GM23248 (cell line): ENCODE measurements around the gene OR6S1. TPM values are rescaled to one million over a fixed set of nuclear protein-coding genes. Genes with fewer than 3 reads are reported as not detected.

Source experiments
- DNase-seq: peaks from one replicate; pipeline ENCODE4 v3.0.0-alpha.2; 2015
- H2AFZ ChIP-seq: fragments of 200-600 bp; sonication (generic); 2 replicates; pipeline ENCODE4 v1.6.1; 2016; ENCODE audit warnings: antibody characterized with exemption
- H3F3A ChIP-seq: fragments of 200-600 bp; sonication (generic); 2 replicates; pipeline ENCODE4 v1.6.1; 2016; ENCODE audit warnings: mild to moderate bottlenecking, antibody characterized with exemption, mixed run types; ENCODE audit not compliant: insufficient read depth
- H3K27ac ChIP-seq: fragments of 200-600 bp; sonication (generic); 2 replicates; pipeline ENCODE4 v1.5.1; 2016; ENCODE audit warnings: mild to moderate bottlenecking
- H3K27me3 ChIP-seq: fragments of 200-600 bp; sonication (generic); replicated peaks from 2 replicates; pipeline ENCODE4 v1.6.1; 2016; ENCODE audit warnings: mild to moderate bottlenecking; ENCODE audit not compliant: insufficient read depth
- H3K36me3 ChIP-seq: fragments of 200-600 bp; sonication (generic); 2 replicates; pipeline ENCODE4 v1.6.1; 2016; ENCODE audit warnings: low read depth, mild to moderate bottlenecking
- H3K4me1 ChIP-seq: fragments of 200-600 bp; sonication (generic); 2 replicates; pipeline ENCODE4 v1.6.1; 2016; ENCODE audit warnings: mild to moderate bottlenecking; ENCODE audit not compliant: insufficient read depth
- H3K4me2 ChIP-seq: fragments of 200-600 bp; sonication (generic); one replicate; pipeline ENCODE4 v1.6.1; 2016; ENCODE audit warnings: mild to moderate bottlenecking; ENCODE audit not compliant: unreplicated experiment
- H3K4me3 ChIP-seq: fragments of 200-600 bp; sonication (generic); 2 replicates; pipeline ENCODE4 v1.5.1; 2016; ENCODE audit warnings: mild to moderate bottlenecking
- H3K79me2 ChIP-seq: fragments of 200-600 bp; sonication (generic); 2 replicates; pipeline ENCODE4 v1.6.1; 2016; ENCODE audit warnings: mild to moderate bottlenecking; ENCODE audit not compliant: insufficient read depth
- H3K9ac ChIP-seq: fragments of 200-600 bp; sonication (generic); 2 replicates; pipeline ENCODE4 v1.6.1; 2016; ENCODE audit warnings: mild to moderate bottlenecking
- H3K9me2 ChIP-seq: fragments of 200-600 bp; sonication (generic); 2 replicates; pipeline ENCODE4 v1.6.1; 2016; ENCODE audit warnings: mixed run types, mild to moderate bottlenecking, moderate library complexity; ENCODE audit not compliant: insufficient read depth
- H3K9me3 ChIP-seq: fragments of 200-600 bp; sonication (generic); one replicate; pipeline ENCODE4 v1.6.1; 2017; ENCODE audit warnings: low read depth
- H4K20me1 ChIP-seq: fragments of 200-600 bp; sonication (generic); 2 replicates; pipeline ENCODE4 v1.6.0; 2016; ENCODE audit not compliant: insufficient read depth
- EZH2 ChIP-seq: fragments of 200-600 bp; sonication (generic); IDR thresholded peaks from 2 replicates; pipeline ENCODE4 v1.6.1; 2018; ENCODE audit warnings: antibody characterized with exemption, mild to moderate bottlenecking; ENCODE audit not compliant: insufficient read depth, poor library complexity, severe bottlenecking
- EZH2phosphoT487 ChIP-seq: fragments of 200-600 bp; sonication (generic); IDR thresholded peaks from 2 replicates; pipeline ENCODE4 v1.6.1; 2018; ENCODE audit warnings: antibody characterized with exemption, moderate library complexity, mild to moderate bottlenecking, low read depth; ENCODE audit not compliant: insufficient read depth
- WGBS, 2 experiments: methylation state at CpG; one replicate each; pipeline ENCODE4 v1.1.6; 2015 to 2017; ENCODE audit warnings: low lambda C conversion rate in 2 of 2, low coverage in 1 of 2; ENCODE audit errors: missing lambda C conversion rate in 2 of 2; 5-methylcytosine and 5-hydroxymethylcytosine counted together
- in situ Hi-C: fragments of 300-500 bp; cut with MboI; formaldehyde crosslinking; loops from 2 replicates; pipeline ENCODE4 v1.15.0; 2020
- polyA plus RNA-seq: library from polyadenylated mRNA; unstranded; fragments of >200 nt; fragmentation: Nextera tagmentation; extraction: Ambion mirVana; gene quantifications from 2 replicates; pipeline ENCODE4 v1.2.1, GENCODE V29; 2016
- total RNA-seq: library from RNA; depleted of rRNA; stranded (reverse); fragments of >200 nt; shearing (Covaris generic); gene quantifications from 2 replicates; pipeline ENCODE4 v1.2.3, GENCODE V29; 2014

Gene OR6S1
- total and polyA plus RNA-seq, 2 experiments from 2014 or later = not detected

DNA sequence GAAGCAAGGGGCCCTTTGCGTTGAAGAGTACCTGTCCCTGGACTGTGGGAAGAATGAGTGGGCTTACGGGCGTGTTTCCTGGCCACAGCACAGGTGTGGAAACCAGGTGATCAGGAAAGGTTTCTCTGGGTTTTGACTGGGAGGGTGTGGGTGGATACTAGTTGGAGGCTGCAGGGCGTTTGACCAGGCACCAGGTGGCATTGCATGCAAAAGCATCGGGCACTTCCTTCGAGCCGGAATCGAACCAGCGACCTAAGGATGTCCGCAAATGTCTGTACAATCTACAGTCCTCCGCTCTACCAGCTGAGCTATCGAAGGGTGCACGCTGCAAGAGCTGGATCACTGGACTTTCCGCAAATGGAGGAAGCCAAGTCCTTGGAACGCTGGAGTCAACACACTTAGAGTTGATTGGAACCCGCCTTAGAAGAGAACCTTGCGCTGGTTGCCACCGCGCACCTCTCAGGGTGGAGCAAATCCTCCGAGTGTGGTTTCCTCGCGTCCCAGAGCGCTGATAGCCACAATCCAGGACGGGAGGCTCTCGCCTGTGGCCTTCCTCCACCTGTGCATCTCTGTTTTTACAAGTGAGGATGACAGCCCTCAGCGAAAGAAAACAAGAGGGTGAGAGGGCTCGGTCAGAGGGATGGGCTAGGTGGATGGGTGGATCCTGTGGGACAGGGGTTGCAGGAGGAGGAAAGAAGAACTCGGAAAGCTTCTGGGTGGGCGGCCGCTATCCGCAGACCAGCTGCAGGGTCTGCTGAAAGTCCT, 21.7 kb upstream of the OR6S1 start:
- DNase-seq = peak; percentile 72
- H3K36me3 ChIP-seq = no peaks in the 10 kb centered on the region
- peaks cover 22% of the 10 kb centered on the region; the same call in 1 of the 2 replicates for H3K27me3 ChIP-seq
- in situ Hi-C loops = no loop called here
- H3K9me3 ChIP-seq = no peaks in the 10 kb centered on the region
- no peak for TF ChIP-seq EZH2phosphoT487
- no peak overlapping the region for H3K9ac ChIP-seq
- 3% methylated on average over 31 of the region's 31 CpGs for WGBS, 2 experiments
- peak overlapping the region; percentile 46; the same call in 1 of the 2 replicates for H2AFZ ChIP-seq
- H3K4me1 ChIP-seq = no peaks in the 10 kb centered on the region
- peak overlapping the region; percentile 45 for H3K4me2 ChIP-seq
- H3F3A ChIP-seq = peaks cover 5% of the 10 kb centered on the region; the same call in 1 of the 2 replicates
- peak overlapping the region; percentile 28; the same call in 1 of the 2 replicates for H3K4me3 ChIP-seq
- no peaks in the 10 kb centered on the region for H3K9me2 ChIP-seq
- no peaks in the 10 kb centered on the region for H3K79me2 ChIP-seq
- H4K20me1 ChIP-seq = no peaks in the 10 kb centered on the region
- H3K27ac ChIP-seq = no peak overlapping the region

- in situ Hi-C loops = no loop called here
- H3K36me3 ChIP-seq = no peaks in the 10 kb centered on the region
- H3K9me3 ChIP-seq = no peaks in the 10 kb centered on the region
- H3K4me3 ChIP-seq = no peak overlapping the region
- TF ChIP-seq EZH2 = no peak
- TF ChIP-seq EZH2phosphoT487 = no peak
- no peaks in the 10 kb centered on the region for H3K9me2 ChIP-seq
- no peaks in the 10 kb centered on the region for H4K20me1 ChIP-seq
- no peaks in the 10 kb centered on the region for H3K4me1 ChIP-seq
- H2AFZ ChIP-seq = no peak overlapping the region
- H3K27ac ChIP-seq = no peak overlapping the region
- H3K4me2 ChIP-seq = no peak overlapping the region
- H3K79me2 ChIP-seq = no peaks in the 10 kb centered on the region
- no peak overlapping the region for H3K9ac ChIP-seq
- WGBS, 2 experiments = 43 to 57% methylated on average over 2 of the region's 2 CpGs
- peaks cover 31% of the 10 kb centered on the region for H3K27me3 ChIP-seq
- DNase-seq = no peak
- H3F3A ChIP-seq = peaks cover 5% of the 10 kb centered on the region; the same call in 1 of the 2 replicates
These were observed 19.7 kb upstream of the OR6S1 start for GRCh38 chr14:20661197-20661596.

- in situ Hi-C loops = no loop called here
These were observed 18.4 kb upstream of the OR6S1 start for GRCh38 chr14:20659813-20660395.

DNA sequence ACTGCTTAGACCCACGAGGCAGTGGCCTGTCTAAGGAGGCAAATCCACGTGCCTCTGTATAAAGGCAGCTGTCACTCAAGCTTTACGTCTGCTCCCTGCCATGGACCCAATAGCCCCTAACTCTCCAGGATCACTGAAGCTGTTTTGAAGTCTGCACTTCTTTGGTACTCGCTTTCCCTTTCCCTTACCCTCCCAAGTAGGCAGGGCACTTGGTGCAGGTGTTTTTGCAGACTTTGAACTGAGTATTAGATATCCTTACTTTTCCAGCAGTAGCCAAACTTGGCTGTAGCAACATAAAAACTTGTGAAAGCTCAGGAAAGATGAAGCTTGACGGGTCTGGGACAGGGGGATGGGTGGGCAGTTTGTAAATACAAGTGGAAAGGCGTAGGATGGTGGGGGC, 17.8 kb upstream of the OR6S1 start:
- Histone ChIP-seq H3K9me2 (no peaks in the 10 kb centered on the region), H3K9ac (no peak overlapping the region), H3K27me3 (peaks cover 32% of the 10 kb centered on the region), H3F3A (peaks cover 5% of the 10 kb centered on the region; the same call in 1 of the 2 replicates), H3K27ac (no peak overlapping the region), H2AFZ (no peak overlapping the region), H3K4me3 (no peak overlapping the region), H3K9me3 (no peaks in the 10 kb centered on the region), H4K20me1 (no peaks in the 10 kb centered on the region), H3K4me2 (no peak overlapping the region), H3K36me3 (no peaks in the 10 kb centered on the region), H3K79me2 (no peaks in the 10 kb centered on the region), H3K4me1 (no peaks in the 10 kb centered on the region)
- TF ChIP-seq EZH2phosphoT487 = no peak
- no peak for TF ChIP-seq EZH2
- DNase-seq = no peak
- WGBS, 2 experiments = 24 to 33% methylated on average over 6 of the region's 6 CpGs
- in situ Hi-C loops = no loop called here

More at GRCh38 chr14:20659813-20660395, 18.4 kb upstream of the OR6S1 start:
- H3K27me3 ChIP-seq = peaks cover 37% of the 10 kb centered on the region
- WGBS, 2 experiments = 42 to 50% methylated on average over 26 of the region's 26 CpGs
- H2AFZ ChIP-seq = no peak overlapping the region
- no peak overlapping the region for H3K4me2 ChIP-seq
- H3K79me2 ChIP-seq = no peaks in the 10 kb centered on the region
- no peaks in the 10 kb centered on the region for H3K9me2 ChIP-seq
- no peak overlapping the region for H3K27ac ChIP-seq
- TF ChIP-seq EZH2 = no peak
- TF ChIP-seq EZH2phosphoT487 = no peak
- no peaks in the 10 kb centered on the region for H3K9me3 ChIP-seq
- H3K4me1 ChIP-seq = no peaks in the 10 kb centered on the region
- no peaks in the 10 kb centered on the region for H4K20me1 ChIP-seq
- no peaks in the 10 kb centered on the region for H3K36me3 ChIP-seq
- H3F3A ChIP-seq = peaks cover 5% of the 10 kb centered on the region; the same call in 1 of the 2 replicates
- no peak overlapping the region for H3K4me3 ChIP-seq
- H3K9ac ChIP-seq = no peak overlapping the region
- DNase-seq = no peak
